ENCODE measurements around the gene COG5. TPM values are rescaled to one million over a fixed set of nuclear protein-coding genes. Genes with fewer than 3 reads are reported as not detected.
A peak's percentile ranks its signal among the peaks of the same experiment; 100 is the strongest.

Gene COG5
- total RNA-seq, 2 experiments from 2014 or later = 40.9 to 60.2 TPM

DNA sequence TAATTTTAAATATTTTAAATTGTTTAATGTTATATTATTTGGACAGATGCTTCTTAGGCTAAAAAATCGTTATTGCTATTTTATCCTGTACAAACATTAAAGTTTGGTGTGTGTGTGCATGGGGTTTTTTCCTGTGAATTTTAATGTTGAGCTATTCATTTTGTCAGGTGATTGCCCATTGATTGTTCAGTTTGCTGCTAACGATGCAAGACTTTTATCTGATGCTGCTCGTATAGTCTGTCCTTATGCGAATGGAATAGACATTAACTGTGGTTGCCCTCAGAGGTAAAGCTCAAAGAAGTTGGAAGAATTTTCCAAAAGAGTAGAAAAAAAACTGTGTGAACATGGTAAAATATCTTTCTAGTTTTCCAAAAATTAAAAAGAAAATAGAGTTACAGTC, 9.8 kb upstream of the COG5 start:
- H4K20me1 ChIP-seq (ENCODE audit: insufficient read depth, low read length) = no peaks in the 10 kb centered on the region
- no peak for DNase-seq (ENCODE audit: low spot score)
- ChIA-PET CTCF (ENCODE audit: unreplicated experiment) (no interaction called here), POLR2A (interaction anchor here (0.6 kb wide), 2 partner anchors 53 to 937 kb away, joined by 3 to 4 read pairs; no protein-coding TSS in a partner anchor)
- H3K4me2 ChIP-seq (ENCODE audit: low read length) = no peak overlapping the region
- TF ChIP-seq EZH2phosphoT487 (IDR thresholded peaks at IDR 0.05; ENCODE audit: borderline replicate concordance, low read depth, low read length) = no peak
- TF ChIP-seq, protein P1, sequence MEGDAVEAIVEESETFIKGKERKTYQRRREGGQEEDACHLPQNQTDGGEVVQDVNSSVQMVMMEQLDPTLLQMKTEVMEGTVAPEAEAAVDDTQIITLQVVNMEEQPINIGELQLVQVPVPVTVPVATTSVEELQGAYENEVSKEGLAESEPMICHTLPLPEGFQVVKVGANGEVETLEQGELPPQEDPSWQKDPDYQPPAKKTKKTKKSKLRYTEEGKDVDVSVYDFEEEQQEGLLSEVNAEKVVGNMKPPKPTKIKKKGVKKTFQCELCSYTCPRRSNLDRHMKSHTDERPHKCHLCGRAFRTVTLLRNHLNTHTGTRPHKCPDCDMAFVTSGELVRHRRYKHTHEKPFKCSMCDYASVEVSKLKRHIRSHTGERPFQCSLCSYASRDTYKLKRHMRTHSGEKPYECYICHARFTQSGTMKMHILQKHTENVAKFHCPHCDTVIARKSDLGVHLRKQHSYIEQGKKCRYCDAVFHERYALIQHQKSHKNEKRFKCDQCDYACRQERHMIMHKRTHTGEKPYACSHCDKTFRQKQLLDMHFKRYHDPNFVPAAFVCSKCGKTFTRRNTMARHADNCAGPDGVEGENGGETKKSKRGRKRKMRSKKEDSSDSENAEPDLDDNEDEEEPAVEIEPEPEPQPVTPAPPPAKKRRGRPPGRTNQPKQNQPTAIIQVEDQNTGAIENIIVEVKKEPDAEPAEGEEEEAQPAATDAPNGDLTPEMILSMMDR (conservative IDR thresholded peaks at IDR 0.05; ENCODE audit: low read length) = no peak
- H3K79me2 ChIP-seq (ENCODE audit: insufficient read depth, low read depth, low read length) = no peaks in the 10 kb centered on the region
- H3K9me2 ChIP-seq (ENCODE audit: insufficient read depth, low read length) = no peaks in the 10 kb centered on the region
- no peaks in the 10 kb centered on the region for H3K9me3 ChIP-seq (ENCODE audit: low read length)
- peaks cover 72% of the 10 kb centered on the region for H3K36me3 ChIP-seq (ENCODE audit: insufficient read depth, low read length)
- H2AFZ ChIP-seq (ENCODE audit: low read length) = no peak overlapping the region
- BruUV-seq (replicated peaks) = no TSS peak
- intact Hi-C loops (cut with micrococcal nuclease; ENCODE audit: unreplicated experiment) = no loop called here
- H3K4me3 ChIP-seq (ENCODE audit: low read depth, low read length, poor library complexity, severe bottlenecking) = no peak overlapping the region
- H3K27ac ChIP-seq (ENCODE audit: low read depth, low read length, poor library complexity, severe bottlenecking) = no peak overlapping the region
- H3K4me1 ChIP-seq (ENCODE audit: insufficient read depth, low read length, poor library complexity, severe bottlenecking) = no peaks in the 10 kb centered on the region

DNA sequence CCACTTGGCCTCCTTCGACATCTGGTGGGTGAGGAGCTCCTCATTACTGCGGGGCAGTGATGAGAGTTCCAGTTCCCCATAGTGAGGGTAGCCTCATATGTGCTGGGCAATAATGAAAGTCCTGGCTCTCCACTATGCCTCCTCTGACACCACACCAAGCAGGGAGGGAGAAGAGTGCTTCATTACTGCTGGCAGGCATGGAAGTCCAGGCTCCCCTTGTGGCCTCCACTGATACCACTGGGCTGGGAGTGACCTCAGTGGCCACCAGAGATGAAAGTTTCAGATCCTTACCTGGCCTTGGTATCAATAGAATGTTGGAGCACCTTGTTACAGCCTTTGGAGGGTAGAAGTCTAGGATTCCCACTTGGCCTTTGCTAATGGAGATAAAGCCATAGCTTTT, 6.6 kb upstream of the COG5 start:
- ChIA-PET POLR2A (interaction anchor here (1.1 kb wide), 1 partner anchor 13 kb away, joined by 4 read pairs; no protein-coding TSS in a partner anchor), CTCF (ENCODE audit: unreplicated experiment) (no interaction called here)
- intact Hi-C loops (cut with micrococcal nuclease; ENCODE audit: unreplicated experiment) = no loop called here
- Histone ChIP-seq H3K9me2 (ENCODE audit: insufficient read depth, low read length) (no peaks in the 10 kb centered on the region), H3K4me1 (ENCODE audit: insufficient read depth, low read length, poor library complexity, severe bottlenecking) (peaks cover 2% of the 10 kb centered on the region), H2AFZ (ENCODE audit: low read length) (no peak overlapping the region), H3K36me3 (ENCODE audit: insufficient read depth, low read length) (peaks cover 66% of the 10 kb centered on the region), H3K4me2 (ENCODE audit: low read length) (no peak overlapping the region), H3K9me3 (ENCODE audit: low read length) (no peaks in the 10 kb centered on the region), H4K20me1 (ENCODE audit: insufficient read depth, low read length) (no peaks in the 10 kb centered on the region), H3K27ac (ENCODE audit: low read depth, low read length, poor library complexity, severe bottlenecking) (no peak overlapping the region), H3K79me2 (ENCODE audit: insufficient read depth, low read depth, low read length) (peaks cover under 1% of the 10 kb centered on the region; the same call in 1 of the 2 replicates), H3K4me3 (ENCODE audit: low read depth, low read length, poor library complexity, severe bottlenecking) (no peak overlapping the region)
- no peak for TF ChIP-seq EZH2phosphoT487 (IDR thresholded peaks at IDR 0.05; ENCODE audit: borderline replicate concordance, low read depth, low read length)
- TF ChIP-seq, protein P1 (conservative IDR thresholded peaks at IDR 0.05; ENCODE audit: low read length) = no peak
- no TSS peak for BruUV-seq (replicated peaks)
- DNase-seq (ENCODE audit: low spot score) = no peak

DNA sequence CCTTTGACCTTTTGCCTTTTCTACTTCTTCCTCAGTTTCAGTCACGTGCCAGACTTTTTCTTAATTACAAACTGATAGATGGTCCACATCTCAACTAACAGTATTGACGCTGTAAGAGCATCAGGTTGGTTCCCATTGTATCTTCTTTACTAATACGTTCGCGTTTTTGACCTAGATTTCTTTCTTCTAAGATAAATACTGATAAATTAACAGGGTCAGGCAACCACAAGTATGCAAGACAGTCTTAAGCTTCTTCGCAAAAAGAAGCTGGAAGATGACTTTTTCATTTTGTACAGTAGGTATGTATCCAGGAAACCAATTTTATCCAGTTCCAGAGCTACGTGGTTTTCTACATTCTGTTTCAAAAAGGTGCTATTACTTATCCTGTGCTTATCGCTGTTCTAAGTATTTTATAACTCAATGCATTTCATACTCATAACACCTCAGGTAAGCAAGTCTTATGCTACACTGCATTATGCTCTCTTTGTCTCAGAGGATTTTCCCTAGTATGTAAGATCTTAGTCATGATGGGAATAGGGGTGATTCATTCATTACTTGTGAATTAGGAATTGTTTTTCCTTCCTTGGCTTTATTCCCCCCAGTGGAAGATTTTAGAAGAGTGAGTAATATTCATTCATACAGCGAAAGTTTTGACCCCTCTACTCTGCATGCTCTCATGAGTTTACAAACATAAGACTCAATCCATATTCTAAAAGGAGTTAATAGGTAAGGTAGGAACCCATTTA, 1.0 kb upstream of the COG5 start:
- Histone ChIP-seq H3K4me3 (ENCODE audit: low read depth, low read length, poor library complexity, severe bottlenecking) (peak overlapping the region; percentile 81), H3K79me2 (ENCODE audit: insufficient read depth, low read depth, low read length) (peaks cover 49% of the 10 kb centered on the region), H3K27ac (ENCODE audit: low read depth, low read length, poor library complexity, severe bottlenecking) (peak overlapping the region; percentile 57), H3K4me2 (ENCODE audit: low read length) (peak overlapping the region; percentile 86), H2AFZ (ENCODE audit: low read length) (peak overlapping the region; percentile 85), H4K20me1 (ENCODE audit: insufficient read depth, low read length) (peaks cover 7% of the 10 kb centered on the region; the same call in 1 of the 2 replicates), H3K36me3 (ENCODE audit: insufficient read depth, low read length) (peaks cover 26% of the 10 kb centered on the region), H3K9me2 (ENCODE audit: insufficient read depth, low read length) (no peaks in the 10 kb centered on the region), H3K9me3 (ENCODE audit: low read length) (no peaks in the 10 kb centered on the region), H3K4me1 (ENCODE audit: insufficient read depth, low read length, poor library complexity, severe bottlenecking) (peaks cover 42% of the 10 kb centered on the region)
- DNase-seq (ENCODE audit: low spot score) = peak; percentile 19
- TF ChIP-seq, protein P1 (conservative IDR thresholded peaks at IDR 0.05; ENCODE audit: low read length) = no peak
- no peak for TF ChIP-seq EZH2phosphoT487 (IDR thresholded peaks at IDR 0.05; ENCODE audit: borderline replicate concordance, low read depth, low read length)
- CTCF ChIA-PET (ENCODE audit: unreplicated experiment) = interaction anchor here (0.6 kb wide), 1 partner anchor 49 kb away, joined by 3 read pairs; no protein-coding TSS in a partner anchor
- POLR2A ChIA-PET = interaction anchor here (0.6 to 3.4 kb wide), 11 partner anchors 11 to 384 kb away, joined by 3 to 25 read pairs (median 3); partner anchors contain the start of gene CBLL1
- intact Hi-C loops (cut with micrococcal nuclease; ENCODE audit: unreplicated experiment) = loop anchor here (5.0 kb wide), 1 partner anchor 697 kb away; the partner anchor contains the start of gene PIK3CG
- TSS peak; percentile 68 for BruUV-seq (replicated peaks)

All from OCI-LY7 (cell line).